ENCODE results near the gene ZBTB46.
"Not testable (repeated sequence)": the region's sequence is repeated elsewhere in the genome, so short reads cannot be mapped to it uniquely, and the experiment has no call there.

ZBTB46 gene

DNA sequence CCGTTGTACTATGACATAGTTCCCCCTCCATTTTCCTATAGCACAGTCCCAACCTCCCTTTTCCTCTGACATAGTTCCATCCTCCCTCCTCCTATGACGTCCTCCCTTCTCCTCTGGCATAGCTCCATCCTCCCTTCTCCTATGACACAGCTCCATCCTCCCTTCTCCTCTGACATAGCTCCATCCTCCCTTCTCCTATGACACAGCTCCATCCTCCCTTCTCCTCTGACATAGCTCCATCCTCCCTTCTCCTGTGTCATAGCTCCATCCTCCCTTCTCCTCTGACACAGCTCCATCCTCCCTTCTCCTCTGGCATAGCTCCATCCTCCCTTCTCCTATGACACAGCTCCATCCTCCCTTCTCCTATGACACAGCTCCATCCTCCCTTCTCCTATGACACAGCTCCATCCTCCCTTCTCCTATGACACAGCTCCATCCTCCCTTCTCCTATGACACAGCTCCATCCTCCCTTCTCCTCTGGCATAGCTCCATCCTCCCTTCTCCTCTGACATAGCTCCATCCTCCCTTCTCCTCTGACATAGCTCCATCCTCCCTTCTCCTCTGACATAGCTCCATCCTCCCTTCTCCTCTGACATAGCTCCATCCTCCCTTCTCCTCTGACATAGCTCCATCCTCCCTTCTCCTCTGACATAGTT, 108.0 kb downstream of the ZBTB46 start:
- not testable (repeated sequence) for ATAC-seq (ENCODE audit: low read depth); H3K27ac Mint-ChIP-seq; DNase-seq (ENCODE audit: low spot score in 2 of 2); H3K4me1 Mint-ChIP-seq; H3K27me3 Mint-ChIP-seq; H3K9me3 Mint-ChIP-seq; H3K4me3 Mint-ChIP-seq
- H3K36me3 Mint-ChIP-seq: peaks cover 39% of the 10 kb centered on the region

DNA sequence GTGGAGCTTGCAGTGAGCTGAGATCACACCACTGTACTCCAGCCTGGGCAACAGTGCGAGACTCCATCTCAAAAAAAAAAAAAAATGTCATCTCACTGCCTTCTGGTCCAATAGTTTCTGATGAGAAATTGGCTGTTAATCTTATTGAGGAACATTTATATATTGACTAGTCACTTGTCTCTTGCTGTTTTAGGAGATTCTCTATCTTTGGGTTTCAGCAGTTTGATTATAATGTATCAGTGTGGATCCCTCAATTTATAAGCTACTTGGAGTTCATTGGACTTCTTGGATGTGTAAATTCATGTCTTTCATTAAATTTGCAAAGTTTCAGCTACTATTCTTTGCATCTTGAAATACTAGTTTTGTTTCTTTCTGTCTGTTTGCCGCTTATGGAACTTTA, 112.1 kb downstream of the ZBTB46 start:
- Mint-ChIP-seq H3K4me3 (no peak overlapping the region), H3K9me3 (peaks cover 6% of the 10 kb centered on the region), H3K27ac (no peak overlapping the region), H3K27me3 (no peaks in the 10 kb centered on the region), H3K4me1 (peaks cover 14% of the 10 kb centered on the region), H3K36me3 (peaks cover 53% of the 10 kb centered on the region)
- DNase-seq (ENCODE audit: low spot score in 2 of 2): no peak
- ATAC-seq (ENCODE audit: low read depth): no peak

DNA sequence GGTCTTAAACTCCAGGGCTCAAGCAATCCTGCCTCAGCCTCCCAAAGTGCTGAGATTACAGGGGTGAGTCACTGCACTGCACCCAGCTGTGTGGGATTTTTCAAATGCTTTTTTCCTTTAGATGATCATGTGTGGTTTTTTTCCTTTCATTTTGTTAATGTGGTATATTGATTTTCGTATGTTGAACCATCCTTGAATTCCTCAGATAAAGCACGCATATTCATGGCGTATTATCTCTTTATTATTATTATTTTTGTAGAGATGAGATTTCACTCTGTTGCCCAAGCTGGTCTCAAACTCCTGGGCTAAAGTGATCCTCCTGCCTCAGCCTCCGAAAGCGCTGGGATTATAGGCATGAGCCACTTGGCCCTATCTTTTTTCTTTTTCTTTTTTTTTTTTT, 116.2 kb downstream of the ZBTB46 start:
- peaks cover 13% of the 10 kb centered on the region for H3K4me1 Mint-ChIP-seq

DNA sequence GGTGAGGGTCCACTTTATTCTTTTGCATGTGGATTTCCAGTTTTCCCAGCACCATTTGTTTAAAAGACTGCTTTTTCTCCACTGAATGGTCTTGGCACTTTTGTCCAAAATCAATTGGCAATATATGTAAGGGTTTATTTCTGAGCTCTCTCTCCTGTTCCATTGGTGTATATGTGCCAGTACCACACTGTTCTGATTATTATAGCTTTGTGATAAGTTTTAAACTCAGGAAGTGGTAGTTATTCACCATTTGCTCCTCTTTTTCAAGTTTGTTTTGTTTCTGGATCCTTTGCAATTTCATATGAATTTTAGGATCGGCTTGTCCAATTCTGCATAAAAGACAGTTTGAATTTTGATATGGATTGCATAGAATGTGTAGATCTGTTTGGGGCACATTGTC, 118.9 kb downstream of the ZBTB46 start:
- H3K36me3 Mint-ChIP-seq: peaks cover 46% of the 10 kb centered on the region
- H3K27ac Mint-ChIP-seq: no peak overlapping the region
- H3K9me3 Mint-ChIP-seq: peaks cover 4% of the 10 kb centered on the region
- H3K27me3 Mint-ChIP-seq: no peaks in the 10 kb centered on the region
- H3K4me1 Mint-ChIP-seq: peaks cover 14% of the 10 kb centered on the region
- DNase-seq (ENCODE audit: low spot score in 2 of 2) (no peak), ATAC-seq (ENCODE audit: low read depth) (no peak)
- H3K4me3 Mint-ChIP-seq: no peak overlapping the region

More for the DNA sequence above, 116.2 kb downstream of the ZBTB46 start:
- Mint-ChIP-seq H3K4me3 (no peak overlapping the region), H3K27ac (no peak overlapping the region), H3K27me3 (no peaks in the 10 kb centered on the region), H3K36me3 (peaks cover 56% of the 10 kb centered on the region), H3K9me3 (peaks cover 9% of the 10 kb centered on the region)
- ATAC-seq (ENCODE audit: low read depth) (no peak), DNase-seq (ENCODE audit: low spot score in 2 of 2) (no peak)

DNA sequence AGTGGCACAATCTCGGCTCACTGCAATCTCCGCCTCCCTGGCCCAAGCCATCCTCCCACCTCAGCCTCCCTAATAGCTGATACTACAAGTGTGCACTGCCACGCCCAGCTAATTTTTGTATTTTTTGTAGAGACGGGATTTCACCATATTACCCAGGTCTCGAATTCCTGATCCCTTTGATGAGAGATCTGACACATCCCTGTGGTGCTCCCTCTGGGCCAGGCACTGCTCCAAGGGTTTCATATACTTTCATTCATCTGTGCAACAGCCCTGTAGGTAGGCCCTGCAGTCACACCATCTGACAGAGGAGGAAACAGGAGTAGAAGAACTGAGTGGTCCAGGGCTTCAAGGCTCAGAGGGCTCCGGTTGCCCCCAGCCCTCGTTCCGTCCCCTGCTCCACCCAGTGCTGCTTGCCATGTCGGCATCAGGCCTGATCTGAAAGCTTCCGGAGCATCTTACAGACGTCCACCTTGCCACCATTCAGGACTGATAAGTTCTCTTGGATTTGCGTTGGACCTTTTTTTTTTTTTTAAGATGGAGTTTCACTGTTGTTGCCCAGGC, 119.9 kb downstream of the ZBTB46 start:
- Mint-ChIP-seq H3K4me1 (peaks cover 22% of the 10 kb centered on the region), H3K4me3 (no peak overlapping the region), H3K9me3 (peaks cover 4% of the 10 kb centered on the region), H3K36me3 (peaks cover 37% of the 10 kb centered on the region), H3K27ac (no peak overlapping the region), H3K27me3 (no peaks in the 10 kb centered on the region)
- ATAC-seq (ENCODE audit: low read depth) (no peak), DNase-seq (ENCODE audit: low spot score in 2 of 2) (no peak)

DNA sequence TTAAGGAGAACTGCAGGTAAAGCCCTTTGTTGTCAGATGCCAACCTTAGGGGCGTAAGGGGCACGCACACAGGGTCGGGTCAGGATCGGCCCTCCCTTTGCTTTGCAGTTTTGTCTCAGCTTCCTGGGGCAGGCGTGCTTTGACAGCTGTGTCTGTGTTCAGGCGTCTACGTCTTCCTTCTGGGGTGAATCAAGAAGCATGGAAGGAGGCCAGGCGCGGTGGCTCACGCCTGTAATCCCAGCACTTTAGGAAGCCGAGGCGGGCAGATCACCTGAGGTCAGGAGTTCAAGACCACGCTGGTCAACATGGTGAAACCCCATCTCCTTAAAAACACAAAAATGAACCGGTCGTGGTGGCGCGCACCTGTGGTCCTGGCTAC, 121.9 kb downstream of the ZBTB46 start:
- no peak for DNase-seq (ENCODE audit: low spot score in 2 of 2)
- Mint-ChIP-seq H3K4me3 (peak overlapping the region; percentile 80), H3K27ac (no peak overlapping the region), H3K27me3 (no peaks in the 10 kb centered on the region), H3K36me3 (peaks cover 27% of the 10 kb centered on the region), H3K9me3 (peaks cover 2% of the 10 kb centered on the region), H3K4me1 (peaks cover 21% of the 10 kb centered on the region)
- ATAC-seq (ENCODE audit: low read depth): no peak

DNA sequence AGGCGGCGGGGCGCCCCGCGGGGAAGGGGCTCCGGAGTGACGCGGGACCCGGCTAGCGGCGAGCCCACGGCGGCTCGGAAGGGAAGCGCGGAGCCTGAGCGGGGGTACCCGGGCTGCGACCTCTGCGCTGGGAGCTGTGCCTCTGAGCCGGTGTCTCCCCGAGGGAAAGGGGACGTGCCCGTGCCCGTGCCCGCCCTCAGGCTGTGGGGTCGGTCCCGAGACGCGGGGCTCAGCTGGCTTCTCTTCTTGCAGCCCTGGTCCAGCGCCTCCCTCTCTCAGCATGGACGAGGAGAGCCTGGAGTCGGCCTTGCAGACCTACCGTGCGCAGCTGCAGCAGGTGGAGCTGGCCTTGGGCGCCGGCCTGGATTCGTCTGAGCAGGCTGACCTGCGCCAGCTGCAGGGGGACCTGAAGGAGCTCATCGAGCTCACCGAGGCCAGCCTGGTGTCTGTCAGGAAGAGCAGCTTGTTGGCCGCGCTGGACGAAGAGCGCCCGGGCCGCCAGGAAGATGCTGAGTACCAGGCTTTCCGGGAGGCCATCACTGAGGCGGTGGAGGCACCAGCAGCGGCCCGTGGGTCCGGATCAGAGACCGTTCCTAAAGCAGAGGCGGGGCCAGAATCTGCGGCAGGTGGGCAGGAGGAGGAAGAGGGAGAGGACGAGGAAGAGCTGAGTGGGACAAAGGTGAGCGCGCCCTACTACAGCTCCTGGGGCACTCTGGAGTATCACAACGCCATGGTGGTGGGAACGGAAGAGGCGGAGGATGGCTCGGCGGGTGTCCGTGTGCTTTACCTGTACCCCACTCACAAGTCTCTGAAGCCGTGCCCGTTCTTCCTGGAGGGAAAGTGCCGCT, 122.5 kb downstream of the ZBTB46 start:
- Mint-ChIP-seq H3K27ac (peak overlapping the region; percentile 84), H3K36me3 (peaks cover 26% of the 10 kb centered on the region), H3K27me3 (no peaks in the 10 kb centered on the region), H3K4me1 (peaks cover 21% of the 10 kb centered on the region), H3K4me3 (peak overlapping the region; percentile 80), H3K9me3 (peaks cover 2% of the 10 kb centered on the region)
- DNase-seq (ENCODE audit: low spot score in 2 of 2) (peak in 1 of 2 donors; percentile 22), ATAC-seq (ENCODE audit: low read depth) (peak; percentile 6)

DNA sequence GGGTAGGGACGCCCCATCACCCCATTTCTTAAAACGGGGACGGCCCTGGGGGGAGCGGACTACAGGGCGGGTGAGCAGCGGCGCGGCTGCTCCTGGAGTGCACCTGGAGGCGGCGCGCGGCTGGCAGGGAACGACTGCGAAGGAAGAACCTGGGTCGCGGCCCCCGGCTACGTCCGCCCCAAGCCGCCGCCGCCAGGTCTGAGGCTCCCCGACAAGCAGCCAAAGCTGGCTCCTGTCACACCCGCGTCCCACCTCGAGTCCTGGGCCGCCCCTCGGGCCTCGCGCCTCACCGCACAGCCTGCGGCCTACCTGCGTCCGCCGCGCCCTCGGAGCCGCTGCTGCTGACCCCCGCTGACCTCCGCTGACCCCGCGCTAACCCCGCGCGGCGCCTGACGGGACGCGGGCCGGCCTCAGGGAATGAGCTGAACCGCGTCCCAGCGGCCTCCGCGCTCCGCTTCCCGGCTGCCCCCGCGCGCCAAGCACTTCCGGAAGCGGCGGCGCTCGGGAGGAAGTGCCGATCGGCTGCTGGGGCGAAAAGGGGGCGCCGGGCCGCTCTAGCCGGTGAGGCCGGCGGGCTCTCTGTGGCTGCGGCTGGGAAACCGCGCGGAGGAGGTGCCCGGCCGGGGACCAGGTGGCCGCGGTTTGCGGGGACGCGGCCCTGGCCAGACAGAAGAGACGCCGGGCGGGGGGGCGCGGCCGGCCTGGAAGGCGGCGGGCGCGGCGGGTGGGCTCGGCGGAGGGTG, 123.3 kb downstream of the ZBTB46 start, which contains the start of the genes ARFRP1 and ZGPAT:
Gene ARFRP1, minus strand, starts transcription at position 419 of the 743 bp plus-strand sequence. CDS start 885 bp downstream, outside the sequence.
Gene ZGPAT, plus strand, starts transcription at position 482 of the 743 bp plus-strand sequence. CDS start 542 bp downstream, outside the sequence.
- peak within 1 kb of the TSS; percentile 84 for H3K27ac Mint-ChIP-seq
- H3K4me1 Mint-ChIP-seq: peaks cover 21% of the 10 kb centered on the region
- ATAC-seq (ENCODE audit: low read depth) (peak; percentile 85), DNase-seq (ENCODE audit: low spot score in 2 of 2) (peak; percentile 77 to 84)
- H3K36me3 Mint-ChIP-seq: peaks cover 26% of the 10 kb centered on the region
- no peaks in the 10 kb centered on the region for H3K27me3 Mint-ChIP-seq
- peak within 1 kb of the TSS; percentile 88 for H3K4me3 Mint-ChIP-seq
- peaks cover 2% of the 10 kb centered on the region for H3K9me3 Mint-ChIP-seq

DNA sequence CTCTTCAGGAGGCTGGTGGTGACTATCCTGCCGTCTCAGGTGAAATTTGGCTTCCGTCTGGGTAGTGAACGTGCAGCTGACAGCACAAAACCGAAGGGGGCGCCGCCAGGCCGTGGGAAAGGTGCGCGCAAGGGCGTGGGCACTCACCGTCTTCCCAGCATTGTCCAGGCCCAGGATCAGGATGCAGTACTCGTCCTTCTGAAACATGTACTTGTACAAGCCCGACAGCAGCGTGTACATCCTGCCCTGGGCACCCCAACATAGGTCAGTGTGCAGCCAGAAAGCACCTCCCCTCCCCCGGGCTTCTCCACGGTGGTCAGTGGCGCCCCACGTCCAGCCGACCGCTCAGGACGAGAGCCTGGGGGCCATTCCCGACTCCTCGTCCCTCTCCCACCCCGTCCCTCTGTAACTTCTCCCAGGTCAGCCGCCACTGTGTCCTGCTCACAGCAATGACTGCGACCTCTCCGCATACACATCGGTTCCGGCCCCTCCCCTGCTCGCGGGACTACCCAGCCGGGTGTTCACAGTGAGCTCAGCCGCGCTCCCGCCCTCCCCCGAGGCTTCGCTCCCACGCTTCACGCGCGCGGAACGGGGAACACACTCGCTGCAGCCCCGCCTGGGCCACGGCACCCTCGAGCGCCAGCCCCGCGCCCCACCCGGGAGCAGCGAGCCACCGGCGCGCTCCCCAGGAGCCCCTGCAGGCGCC, 124.1 kb downstream of the ZBTB46 start:
- H3K27ac Mint-ChIP-seq: peak overlapping the region; percentile 84
- DNase-seq (ENCODE audit: low spot score in 2 of 2) (peak; percentile 18 to 58), ATAC-seq (ENCODE audit: low read depth) (peak; percentile 48)
- no peaks in the 10 kb centered on the region for H3K9me3 Mint-ChIP-seq
- peak overlapping the region; percentile 88 for H3K4me3 Mint-ChIP-seq
- peaks cover 23% of the 10 kb centered on the region for H3K4me1 Mint-ChIP-seq
- H3K27me3 Mint-ChIP-seq: no peaks in the 10 kb centered on the region
- peaks cover 20% of the 10 kb centered on the region for H3K36me3 Mint-ChIP-seq

DNA sequence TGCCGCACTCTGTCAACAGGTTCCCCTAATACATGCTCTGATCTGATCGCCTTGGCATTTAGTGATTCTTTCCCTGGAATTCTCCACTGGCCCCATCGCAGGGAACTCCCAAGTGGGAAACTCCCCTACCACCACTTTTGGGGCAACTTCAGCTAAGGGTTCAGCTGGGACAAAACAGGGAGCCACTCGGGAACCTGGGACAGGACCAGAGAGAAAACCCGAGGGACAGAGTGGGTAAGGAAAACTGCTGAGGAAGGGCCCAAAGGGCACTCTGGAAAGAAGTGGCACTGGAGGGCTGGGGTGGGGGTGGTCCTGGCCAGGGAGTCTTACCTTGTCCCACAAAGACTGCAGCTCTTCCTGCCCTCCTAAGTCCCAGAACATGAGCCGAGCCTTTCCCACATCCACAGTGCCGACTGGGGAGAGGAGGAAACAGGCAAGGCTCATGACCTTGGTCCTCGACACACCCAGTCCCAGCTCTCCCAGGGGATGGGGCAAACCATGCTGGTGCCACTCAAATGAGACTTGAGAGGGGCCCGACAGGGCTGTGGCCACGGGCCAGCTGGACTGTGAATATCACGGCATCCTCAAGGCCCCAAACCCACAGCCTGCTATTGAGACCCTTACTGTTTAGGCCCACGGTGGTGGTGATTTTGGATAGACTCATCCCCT, 124.9 kb downstream of the ZBTB46 start:
- H3K4me3 Mint-ChIP-seq: peak overlapping the region; percentile 88
- H3K9me3 Mint-ChIP-seq: no peaks in the 10 kb centered on the region
- H3K36me3 Mint-ChIP-seq: peaks cover 15% of the 10 kb centered on the region
- ATAC-seq (ENCODE audit: low read depth) (no peak), DNase-seq (ENCODE audit: low spot score in 2 of 2) (no peak)
- peaks cover 23% of the 10 kb centered on the region for H3K4me1 Mint-ChIP-seq
- peak overlapping the region; percentile 84 for H3K27ac Mint-ChIP-seq
- no peaks in the 10 kb centered on the region for H3K27me3 Mint-ChIP-seq

DNA sequence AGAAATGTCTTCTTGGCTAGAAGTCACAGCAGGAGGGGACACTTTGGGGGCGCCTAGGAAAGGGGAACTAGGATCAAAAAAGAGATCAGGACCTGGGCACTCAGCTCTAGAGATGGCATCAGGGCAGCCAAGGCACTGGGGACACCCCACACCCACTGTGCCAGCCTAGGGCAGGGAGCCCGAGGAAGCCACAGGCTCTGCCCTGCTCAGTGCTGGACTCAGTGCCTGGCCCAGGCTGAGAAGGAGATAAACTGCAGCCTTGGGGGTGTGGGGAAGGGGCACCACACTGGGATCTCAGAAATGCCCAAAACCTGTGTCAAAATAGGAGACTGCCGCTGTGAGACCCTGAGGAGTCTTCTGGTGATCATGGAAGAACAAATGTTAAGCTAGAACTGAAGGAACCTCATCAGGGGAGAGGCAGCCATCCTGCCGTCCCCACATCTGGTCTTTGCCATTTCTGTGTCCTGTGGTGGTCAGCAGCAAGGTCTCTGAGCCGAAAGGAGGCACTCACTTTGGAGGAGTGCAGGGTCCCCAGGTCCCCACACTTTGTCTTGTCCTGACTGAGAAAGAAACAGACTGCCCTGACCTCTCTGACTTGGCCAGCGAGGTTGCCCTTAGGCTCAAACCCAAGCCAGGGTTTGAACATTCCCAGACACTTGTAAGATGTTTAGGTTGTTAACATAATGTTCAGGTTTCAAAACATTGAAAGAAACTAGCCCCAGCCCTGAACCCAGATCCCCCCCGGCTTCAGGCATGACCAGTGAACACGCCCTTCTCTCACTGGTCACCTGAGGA, 125.6 kb downstream of the ZBTB46 start:
- no peaks in the 10 kb centered on the region for H3K27me3 Mint-ChIP-seq
- H3K4me1 Mint-ChIP-seq: peaks cover 19% of the 10 kb centered on the region
- H3K27ac Mint-ChIP-seq: no peak overlapping the region
- DNase-seq (ENCODE audit: low spot score in 2 of 2): no peak
- ATAC-seq (ENCODE audit: low read depth): no peak
- no peak overlapping the region for H3K4me3 Mint-ChIP-seq
- H3K9me3 Mint-ChIP-seq: no peaks in the 10 kb centered on the region
- H3K36me3 Mint-ChIP-seq: peaks cover 9% of the 10 kb centered on the region

DNA sequence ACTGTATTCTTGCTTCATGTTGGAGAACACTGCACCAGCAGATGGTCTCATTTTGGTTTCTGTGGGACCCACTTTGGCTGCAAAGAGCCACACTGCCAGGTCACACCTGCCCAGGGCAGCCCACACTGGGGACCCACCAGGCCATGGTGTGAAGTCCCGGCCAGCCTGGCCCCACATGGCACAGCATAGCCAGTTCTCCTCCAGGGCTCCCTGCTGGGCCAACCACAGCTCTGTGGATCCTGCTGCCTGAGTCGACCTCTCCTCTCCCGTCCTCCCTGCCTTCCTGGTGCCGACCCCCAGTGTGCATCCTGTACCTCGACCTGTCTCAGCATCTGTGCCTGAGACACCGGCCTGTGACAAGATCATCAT, 126.3 kb downstream of the ZBTB46 start:
- Mint-ChIP-seq H3K4me1 (peaks cover 19% of the 10 kb centered on the region), H3K36me3 (peaks cover 7% of the 10 kb centered on the region), H3K4me3 (no peak overlapping the region), H3K9me3 (no peaks in the 10 kb centered on the region), H3K27ac (no peak overlapping the region), H3K27me3 (no peaks in the 10 kb centered on the region)
- ATAC-seq (ENCODE audit: low read depth) (no peak), DNase-seq (ENCODE audit: low spot score in 2 of 2) (no peak)

All from memory B cell (primary cell).